HepG2 (cell line): Measurements from ENCODE around the gene ATF3. TPM values are rescaled to one million over a fixed set of nuclear protein-coding genes. Genes with fewer than 3 reads are reported as not detected.

ENCODE experiments used
- AGO2 ChIP-seq: fragments of 200-400 bp; formaldehyde crosslinking; optimal IDR thresholded peaks from 2 replicates; pipeline ENCODE3; 2017; ENCODE audit warnings: mild to moderate bottlenecking, low read depth, low read length, moderate library complexity
- AHDC1 ChIP-seq: sonication (generic); formaldehyde crosslinking; IDR thresholded peaks from 2 replicates; pipeline ENCODE4 v1.5.1; 2020; ENCODE audit warnings: mild to moderate bottlenecking, missing genetic modification reagents, borderline replicate concordance
- CREM ChIP-seq, 2 experiments: sonication (generic) in 1 of 2; formaldehyde crosslinking in 1 of 2; IDR thresholded peaks; 2 replicates each; pipeline versions ENCODE4 v1.4.0 to v1.6.1; 2016 to 2020; ENCODE audit warnings: antibody characterized with exemption in 1 of 2, mild to moderate bottlenecking in 1 of 2, missing genetic modification reagents in 1 of 2
- GMEB2 ChIP-seq: IDR thresholded peaks from 2 replicates; pipeline ENCODE4 v1.6.1; 2016; ENCODE audit warnings: missing biosample characterization, missing genetic modification reagents, low read depth
- ZBTB3 ChIP-seq: sonication (generic); formaldehyde crosslinking; IDR thresholded peaks from 2 replicates; pipeline ENCODE4 v1.4.0; 2020; ENCODE audit warnings: low read depth, mild to moderate bottlenecking, moderate library complexity, missing genetic modification reagents, borderline replicate concordance
- ZBTB7A ChIP-seq: sonication (generic); formaldehyde crosslinking; IDR thresholded peaks from 2 replicates; pipeline ENCODE4 v1.8.0; 2022; ENCODE audit warnings: mild to moderate bottlenecking, missing genetic modification reagents
- ZBTB8A ChIP-seq: sonication (generic); formaldehyde crosslinking; IDR thresholded peaks from 2 replicates; pipeline ENCODE4 v1.4.0; 2020; ENCODE audit warnings: mild to moderate bottlenecking, low read depth, missing genetic modification reagents, borderline replicate concordance
- ZNF232 ChIP-seq: sonication (generic); formaldehyde crosslinking; IDR thresholded peaks from 2 replicates; pipeline ENCODE4 v1.4.0; 2020; ENCODE audit warnings: missing genetic modification reagents, borderline replicate concordance
- ZNF317 ChIP-seq: sonication (generic); formaldehyde crosslinking; IDR thresholded peaks from 2 replicates; pipeline ENCODE4 v1.5.0; 2020; ENCODE audit warnings: mild to moderate bottlenecking, missing genetic modification reagents
- ZNF414 ChIP-seq: sonication (generic); formaldehyde crosslinking; IDR thresholded peaks from 2 replicates; pipeline ENCODE4 v1.5.0; 2020; ENCODE audit warnings: missing genetic modification reagents
- polyA plus RNA-seq, 8 experiments: library from polyadenylated mRNA; depleted of rRNA in 3 of 8; stranded (reverse) in 7 of 8; unstranded in 1 of 8; fragments of >200 nt; fragmentation: Illumina TruSeq in 4 of 8; extraction: Trizol in 4 of 8; gene quantifications; 2 replicates each; pipeline versions ENCODE4 v1.2.1 to v1.2.3, GENCODE V29; 2011 to 2016; ENCODE audit warnings: low read depth in 4 of 8, missing spikeins in 1 of 8, mixed read lengths in 1 of 8; ENCODE audit not compliant: insufficient read depth in 1 of 8
- total RNA-seq, 5 experiments: library from RNA; depleted of rRNA; stranded (reverse); fragments of >200 nt; fragmentation: Illumina TruSeq; extraction: Trizol; gene quantifications; 2 replicates each; pipeline ENCODE4 v1.2.3, GENCODE V29; 2016; ENCODE audit warnings: low read depth in 1 of 5
- TF ChIP-seq, protein P1 (sequence below): sonication (generic); formaldehyde crosslinking; IDR thresholded peaks from 2 replicates; pipeline ENCODE4 v1.8.0; 2022; ENCODE audit warnings: mild to moderate bottlenecking, missing genetic modification reagents
- TF ChIP-seq, protein P2 (sequence below): sonication (generic); formaldehyde crosslinking; conservative IDR thresholded peaks from 2 replicates; pipeline ENCODE4 v1.4.0; 2020; ENCODE audit warnings: missing genetic modification reagents
- TF ChIP-seq, protein P3 (sequence below): sonication (generic); formaldehyde crosslinking; IDR thresholded peaks from 2 replicates; pipeline ENCODE4 v1.4.0; 2020; ENCODE audit warnings: missing genetic modification reagents

Gene ATF3
- total and polyA plus RNA-seq, 2 of the 13 experiments (the other 11 are each of a cell fraction or from before 2014, with no cell fraction given), result 5.0 to 13.0 TPM

- TF ChIP-seq, protein P1, sequence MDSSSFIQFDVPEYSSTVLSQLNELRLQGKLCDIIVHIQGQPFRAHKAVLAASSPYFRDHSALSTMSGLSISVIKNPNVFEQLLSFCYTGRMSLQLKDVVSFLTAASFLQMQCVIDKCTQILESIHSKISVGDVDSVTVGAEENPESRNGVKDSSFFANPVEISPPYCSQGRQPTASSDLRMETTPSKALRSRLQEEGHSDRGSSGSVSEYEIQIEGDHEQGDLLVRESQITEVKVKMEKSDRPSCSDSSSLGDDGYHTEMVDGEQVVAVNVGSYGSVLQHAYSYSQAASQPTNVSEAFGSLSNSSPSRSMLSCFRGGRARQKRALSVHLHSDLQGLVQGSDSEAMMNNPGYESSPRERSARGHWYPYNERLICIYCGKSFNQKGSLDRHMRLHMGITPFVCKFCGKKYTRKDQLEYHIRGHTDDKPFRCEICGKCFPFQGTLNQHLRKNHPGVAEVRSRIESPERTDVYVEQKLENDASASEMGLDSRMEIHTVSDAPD (CRISPR knock-in tag), result no peak
- TF ChIP-seq ZNF317 (CRISPR knock-in tag) (no peak), ZNF232 (peak; percentile 31; the same call in 1 of the 2 replicates), ZBTB7A (CRISPR knock-in tag) (peak; percentile 61; the same call in 1 of the 2 replicates), ZBTB3 (CRISPR knock-in tag) (no peak), ZNF414 (CRISPR knock-in tag) (peak; percentile 58; the same call in 1 of the 2 replicates), CREM (IDR thresholded peaks at IDR 0.05) (no peak), CREM (CRISPR knock-in tag; IDR thresholded peaks at IDR 0.05) (no peak), AGO2 (no peak), GMEB2 (CRISPR knock-in tag) (no peak), ZBTB8A (CRISPR knock-in tag) (no peak), AHDC1 (CRISPR knock-in tag) (0 out of 2 replicates have a peak, but pooled peaks have one; percentile 43)
- TF ChIP-seq, protein P2, sequence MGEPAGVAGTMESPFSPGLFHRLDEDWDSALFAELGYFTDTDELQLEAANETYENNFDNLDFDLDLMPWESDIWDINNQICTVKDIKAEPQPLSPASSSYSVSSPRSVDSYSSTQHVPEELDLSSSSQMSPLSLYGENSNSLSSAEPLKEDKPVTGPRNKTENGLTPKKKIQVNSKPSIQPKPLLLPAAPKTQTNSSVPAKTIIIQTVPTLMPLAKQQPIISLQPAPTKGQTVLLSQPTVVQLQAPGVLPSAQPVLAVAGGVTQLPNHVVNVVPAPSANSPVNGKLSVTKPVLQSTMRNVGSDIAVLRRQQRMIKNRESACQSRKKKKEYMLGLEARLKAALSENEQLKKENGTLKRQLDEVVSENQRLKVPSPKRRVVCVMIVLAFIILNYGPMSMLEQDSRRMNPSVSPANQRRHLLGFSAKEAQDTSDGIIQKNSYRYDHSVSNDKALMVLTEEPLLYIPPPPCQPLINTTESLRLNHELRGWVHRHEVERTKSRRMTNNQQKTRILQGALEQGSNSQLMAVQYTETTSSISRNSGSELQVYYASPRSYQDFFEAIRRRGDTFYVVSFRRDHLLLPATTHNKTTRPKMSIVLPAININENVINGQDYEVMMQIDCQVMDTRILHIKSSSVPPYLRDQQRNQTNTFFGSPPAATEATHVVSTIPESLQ (CRISPR knock-in tag), result no peak
- TF ChIP-seq, protein P3, sequence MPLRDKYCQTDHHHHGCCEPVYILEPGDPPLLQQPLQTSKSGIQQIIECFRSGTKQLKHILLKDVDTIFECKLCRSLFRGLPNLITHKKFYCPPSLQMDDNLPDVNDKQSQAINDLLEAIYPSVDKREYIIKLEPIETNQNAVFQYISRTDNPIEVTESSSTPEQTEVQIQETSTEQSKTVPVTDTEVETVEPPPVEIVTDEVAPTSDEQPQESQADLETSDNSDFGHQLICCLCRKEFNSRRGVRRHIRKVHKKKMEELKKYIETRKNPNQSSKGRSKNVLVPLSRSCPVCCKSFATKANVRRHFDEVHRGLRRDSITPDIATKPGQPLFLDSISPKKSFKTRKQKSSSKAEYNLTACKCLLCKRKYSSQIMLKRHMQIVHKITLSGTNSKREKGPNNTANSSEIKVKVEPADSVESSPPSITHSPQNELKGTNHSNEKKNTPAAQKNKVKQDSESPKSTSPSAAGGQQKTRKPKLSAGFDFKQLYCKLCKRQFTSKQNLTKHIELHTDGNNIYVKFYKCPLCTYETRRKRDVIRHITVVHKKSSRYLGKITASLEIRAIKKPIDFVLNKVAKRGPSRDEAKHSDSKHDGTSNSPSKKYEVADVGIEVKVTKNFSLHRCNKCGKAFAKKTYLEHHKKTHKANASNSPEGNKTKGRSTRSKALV (CRISPR knock-in tag), result peak; percentile 79; the same call in 1 of the 2 replicates
Observed at GRCh38 chr1:212665241-212666115, 56.9 kb downstream of the ATF3 start (continued).
